ENCODE data around the gene ETV3.

The ETV3 gene

GRCh38 chr1:157090196-157090647, 48.0 kb downstream of the ETV3 start:
- peak; percentile 88 for DNase-seq

- no peak for DNase-seq
Measured at GRCh38 chr1:157089789-157090188, 48.4 kb downstream of the ETV3 start.

GRCh38 chr1:157088607-157089006, 49.6 kb downstream of the ETV3 start:
- DNase-seq: no peak

- DNase-seq: no peak
Measured at GRCh38 chr1:157087030-157087429, 51.2 kb downstream of the ETV3 start.

- no peak for DNase-seq
Measured at GRCh38 chr1:157086299-157086698, 51.9 kb downstream of the ETV3 start.

- no peak for DNase-seq
Measured at GRCh38 chr1:157085421-157085820, 52.8 kb downstream of the ETV3 start.

- no peak for DNase-seq
Measured at GRCh38 chr1:157084720-157085119, 53.5 kb downstream of the ETV3 start.

- no peak for DNase-seq
Measured at GRCh38 chr1:157081707-157082106, 56.5 kb downstream of the ETV3 start.

- DNase-seq: no peak
Measured at GRCh38 chr1:157080714-157081113, 57.5 kb downstream of the ETV3 start.

GRCh38 chr1:157077394-157077793, 60.8 kb downstream of the ETV3 start:
- DNase-seq: no peak

GRCh38 chr1:157073944-157074685, 64.1 kb downstream of the ETV3 start:
- peak; percentile 77 for DNase-seq
